ENCODE results near the gene RAPGEF5. TPM values are rescaled to one million over a fixed set of nuclear protein-coding genes. Genes with fewer than 3 reads are reported as not detected.

RAPGEF5 gene
- total RNA-seq, 2 donors from 2014 or later = 16.7 to 23.2 TPM

DNA sequence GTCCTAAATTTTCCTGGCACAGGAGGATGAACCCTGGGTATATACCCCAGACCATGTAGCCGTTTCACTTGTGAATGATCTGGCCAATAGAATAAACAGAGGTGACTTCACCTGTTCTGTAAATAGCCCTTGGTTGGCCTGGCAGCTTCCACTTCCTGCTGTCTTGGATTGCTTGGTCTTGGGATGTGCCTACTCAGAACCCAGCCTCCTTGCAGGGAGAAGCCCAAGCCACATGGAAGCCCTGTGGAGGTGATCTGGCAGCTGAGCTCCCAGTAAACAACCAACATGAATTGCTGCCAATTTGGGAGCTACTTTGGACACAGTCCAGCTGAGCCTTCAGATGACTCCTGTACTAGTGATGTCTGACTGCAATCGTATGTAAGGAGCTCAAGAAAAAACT, 4.8 kb upstream of the RAPGEF5 start:
- Histone ChIP-seq H3K27me3 (ENCODE audit: control insufficient read depth, insufficient read depth, low read length, poor library complexity, severe bottlenecking) (peaks cover 9% of the 10 kb centered on the region), H3K9me3 (ENCODE audit: control insufficient read depth, low read length) (no peaks in the 10 kb centered on the region), H3K4me3 (ENCODE audit: low read length) (no peak overlapping the region), H3K4me1 (ENCODE audit: control insufficient read depth, insufficient read depth, low read length) (peaks cover 6% of the 10 kb centered on the region), H3K9ac (ENCODE audit: extremely low read depth, low read length, poor library complexity, severe bottlenecking) (no peak overlapping the region), H3K36me3 (ENCODE audit: control insufficient read depth, insufficient read depth, low read length) (no peaks in the 10 kb centered on the region), H3K27ac (ENCODE audit: low read depth, low read length) (no peak overlapping the region)
- H3K27ac Mint-ChIP-seq = no peak overlapping the region
- peaks cover 13% of the 10 kb centered on the region for H3K4me1 Mint-ChIP-seq
- H3K27me3 Mint-ChIP-seq (ENCODE audit: insufficient read depth) = peaks cover 14% of the 10 kb centered on the region
- TF ChIP-seq, protein P1, sequence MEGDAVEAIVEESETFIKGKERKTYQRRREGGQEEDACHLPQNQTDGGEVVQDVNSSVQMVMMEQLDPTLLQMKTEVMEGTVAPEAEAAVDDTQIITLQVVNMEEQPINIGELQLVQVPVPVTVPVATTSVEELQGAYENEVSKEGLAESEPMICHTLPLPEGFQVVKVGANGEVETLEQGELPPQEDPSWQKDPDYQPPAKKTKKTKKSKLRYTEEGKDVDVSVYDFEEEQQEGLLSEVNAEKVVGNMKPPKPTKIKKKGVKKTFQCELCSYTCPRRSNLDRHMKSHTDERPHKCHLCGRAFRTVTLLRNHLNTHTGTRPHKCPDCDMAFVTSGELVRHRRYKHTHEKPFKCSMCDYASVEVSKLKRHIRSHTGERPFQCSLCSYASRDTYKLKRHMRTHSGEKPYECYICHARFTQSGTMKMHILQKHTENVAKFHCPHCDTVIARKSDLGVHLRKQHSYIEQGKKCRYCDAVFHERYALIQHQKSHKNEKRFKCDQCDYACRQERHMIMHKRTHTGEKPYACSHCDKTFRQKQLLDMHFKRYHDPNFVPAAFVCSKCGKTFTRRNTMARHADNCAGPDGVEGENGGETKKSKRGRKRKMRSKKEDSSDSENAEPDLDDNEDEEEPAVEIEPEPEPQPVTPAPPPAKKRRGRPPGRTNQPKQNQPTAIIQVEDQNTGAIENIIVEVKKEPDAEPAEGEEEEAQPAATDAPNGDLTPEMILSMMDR (conservative IDR thresholded peaks at IDR 0.05) = no peak
- WGBS, 2 experiments (ENCODE audit: insufficient coverage in 1 of 2, insufficient read length in 1 of 2) = 95 to 100% methylated on average over 1 to 2 of the region's 2 CpGs
- no peak overlapping the region for H3K4me3 Mint-ChIP-seq
- no peaks in the 10 kb centered on the region for H3K36me3 Mint-ChIP-seq (ENCODE audit: low read depth)
- H3K9me3 Mint-ChIP-seq = no peaks in the 10 kb centered on the region
- no peak for DNase-seq

DNA sequence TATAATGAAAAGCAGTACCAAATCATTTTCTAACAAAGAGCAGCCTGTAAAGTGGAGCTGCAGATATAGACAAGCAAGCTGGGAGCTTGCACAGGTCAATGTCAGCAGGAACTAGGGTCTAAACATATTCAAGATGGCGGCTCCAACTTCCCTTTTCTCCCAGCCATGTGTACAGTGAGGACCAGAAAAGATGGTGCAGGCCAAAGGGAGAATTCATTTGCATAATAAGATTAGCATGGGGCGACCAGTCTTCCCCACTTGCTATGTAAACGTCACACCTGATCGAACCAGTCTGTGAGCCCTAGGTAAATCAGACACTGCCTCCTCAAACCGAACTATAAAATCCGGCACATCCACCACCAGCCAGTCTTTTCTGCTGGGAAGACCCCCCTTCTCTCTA, 4.4 kb upstream of the RAPGEF5 start:
- H3K4me3 Mint-ChIP-seq = no peak overlapping the region
- TF ChIP-seq, protein P1 (conservative IDR thresholded peaks at IDR 0.05) = no peak

DNA sequence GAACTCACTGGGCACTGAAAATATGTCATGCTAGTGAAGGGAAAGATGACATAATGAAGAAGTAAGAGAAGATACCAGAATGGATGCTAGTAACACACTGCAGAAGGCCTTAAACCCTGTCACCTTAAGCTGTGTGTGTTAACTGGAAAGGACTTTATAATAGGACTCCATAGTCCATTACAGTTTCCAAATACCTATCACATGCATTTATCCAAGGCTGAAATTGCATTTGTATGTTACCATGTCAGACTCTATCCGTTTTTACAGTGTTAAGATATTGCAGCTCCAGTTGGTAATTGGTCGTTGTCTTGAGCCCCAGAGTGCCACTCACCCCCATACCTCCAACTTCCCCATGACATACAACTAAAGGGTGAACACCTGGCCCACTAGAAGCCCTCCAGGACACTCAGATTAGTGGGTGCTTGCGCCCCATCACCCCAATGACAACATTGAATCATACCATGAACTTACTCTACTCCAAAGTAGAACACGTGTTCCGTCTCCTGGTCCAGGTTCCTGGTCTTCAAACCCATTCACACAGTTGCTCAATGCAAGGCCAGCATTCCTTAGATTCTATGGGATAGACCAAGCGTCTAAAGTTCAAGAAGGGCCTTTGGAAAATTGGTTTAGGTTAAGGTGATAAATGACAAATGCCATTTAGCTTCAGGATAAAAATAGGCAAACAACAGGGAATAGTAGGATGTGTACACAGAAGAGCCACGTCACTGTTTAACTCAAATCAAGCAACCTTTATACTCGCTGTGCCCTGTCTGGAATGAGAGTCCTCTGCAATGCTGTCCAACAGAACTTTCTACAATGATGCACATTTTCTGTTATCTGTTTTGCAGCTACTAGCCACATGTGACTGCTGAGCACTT, 2.1 kb upstream of the RAPGEF5 start:
- H3K9me3 ChIP-seq (ENCODE audit: control insufficient read depth, low read length) = peaks cover 7% of the 10 kb centered on the region
- WGBS, 2 experiments (ENCODE audit: insufficient coverage in 1 of 2, insufficient read length in 1 of 2) = 90 to 93% methylated on average over 5 to 8 of the region's 8 CpGs

More for the DNA sequence above, 4.4 kb upstream of the RAPGEF5 start:
- no peak for DNase-seq
- no peaks in the 10 kb centered on the region for H3K36me3 Mint-ChIP-seq (ENCODE audit: low read depth)
- no peaks in the 10 kb centered on the region for H3K9me3 ChIP-seq (ENCODE audit: control insufficient read depth, low read length)
- H3K36me3 ChIP-seq (ENCODE audit: control insufficient read depth, insufficient read depth, low read length) = no peaks in the 10 kb centered on the region
- peaks cover 9% of the 10 kb centered on the region for H3K27me3 ChIP-seq (ENCODE audit: control insufficient read depth, insufficient read depth, low read length, poor library complexity, severe bottlenecking)
- no peak overlapping the region for H3K27ac ChIP-seq (ENCODE audit: low read depth, low read length)
- H3K9me3 Mint-ChIP-seq = no peaks in the 10 kb centered on the region
- H3K9ac ChIP-seq (ENCODE audit: extremely low read depth, low read length, poor library complexity, severe bottlenecking) = no peak overlapping the region
- H3K27ac Mint-ChIP-seq = no peak overlapping the region
- peaks cover 13% of the 10 kb centered on the region for H3K4me1 Mint-ChIP-seq
- peaks cover 14% of the 10 kb centered on the region for H3K27me3 Mint-ChIP-seq (ENCODE audit: insufficient read depth)
- 91 to 94% methylated on average over 5 to 6 of the region's 6 CpGs for WGBS, 2 experiments (ENCODE audit: insufficient coverage in 1 of 2, insufficient read length in 1 of 2)
- peaks cover 6% of the 10 kb centered on the region for H3K4me1 ChIP-seq (ENCODE audit: control insufficient read depth, insufficient read depth, low read length)
- no peak overlapping the region for H3K4me3 ChIP-seq (ENCODE audit: low read length)

More for the DNA sequence above, 2.1 kb upstream of the RAPGEF5 start:
- Histone ChIP-seq H3K4me1 (ENCODE audit: control insufficient read depth, insufficient read depth, low read length) (peaks cover 6% of the 10 kb centered on the region), H3K9ac (ENCODE audit: extremely low read depth, low read length, poor library complexity, severe bottlenecking) (no peak overlapping the region), H3K4me3 (ENCODE audit: low read length) (no peak overlapping the region), H3K36me3 (ENCODE audit: control insufficient read depth, insufficient read depth, low read length) (no peaks in the 10 kb centered on the region), H3K27me3 (ENCODE audit: control insufficient read depth, insufficient read depth, low read length, poor library complexity, severe bottlenecking) (peaks cover 20% of the 10 kb centered on the region), H3K27ac (ENCODE audit: low read depth, low read length) (no peak overlapping the region)
- DNase-seq = no peak
- Mint-ChIP-seq H3K36me3 (ENCODE audit: low read depth) (peaks cover 5% of the 10 kb centered on the region), H3K27me3 (ENCODE audit: insufficient read depth) (peaks cover 33% of the 10 kb centered on the region), H3K4me1 (peaks cover 22% of the 10 kb centered on the region), H3K4me3 (no peak overlapping the region), H3K27ac (no peak overlapping the region), H3K9me3 (peaks cover 10% of the 10 kb centered on the region)
- TF ChIP-seq, protein P1 (conservative IDR thresholded peaks at IDR 0.05) = no peak
